Activated CD8-positive, alpha-beta memory T cell treated with anti-CD3 and anti-CD28 coated beads, Interleukin-2, amount 50 U/mL, for 48 hours (primary cell): ENCODE data around the gene PLEKHA3.
"Not testable (repeated sequence)": the region's sequence is repeated elsewhere in the genome, so short reads cannot be mapped to it uniquely, and the experiment has no call there.

Experiments
- DNase-seq: peaks from one replicate; pipeline ENCODE4 v3.0.0-alpha.2; 2020

PLEKHA3 gene

DNA sequence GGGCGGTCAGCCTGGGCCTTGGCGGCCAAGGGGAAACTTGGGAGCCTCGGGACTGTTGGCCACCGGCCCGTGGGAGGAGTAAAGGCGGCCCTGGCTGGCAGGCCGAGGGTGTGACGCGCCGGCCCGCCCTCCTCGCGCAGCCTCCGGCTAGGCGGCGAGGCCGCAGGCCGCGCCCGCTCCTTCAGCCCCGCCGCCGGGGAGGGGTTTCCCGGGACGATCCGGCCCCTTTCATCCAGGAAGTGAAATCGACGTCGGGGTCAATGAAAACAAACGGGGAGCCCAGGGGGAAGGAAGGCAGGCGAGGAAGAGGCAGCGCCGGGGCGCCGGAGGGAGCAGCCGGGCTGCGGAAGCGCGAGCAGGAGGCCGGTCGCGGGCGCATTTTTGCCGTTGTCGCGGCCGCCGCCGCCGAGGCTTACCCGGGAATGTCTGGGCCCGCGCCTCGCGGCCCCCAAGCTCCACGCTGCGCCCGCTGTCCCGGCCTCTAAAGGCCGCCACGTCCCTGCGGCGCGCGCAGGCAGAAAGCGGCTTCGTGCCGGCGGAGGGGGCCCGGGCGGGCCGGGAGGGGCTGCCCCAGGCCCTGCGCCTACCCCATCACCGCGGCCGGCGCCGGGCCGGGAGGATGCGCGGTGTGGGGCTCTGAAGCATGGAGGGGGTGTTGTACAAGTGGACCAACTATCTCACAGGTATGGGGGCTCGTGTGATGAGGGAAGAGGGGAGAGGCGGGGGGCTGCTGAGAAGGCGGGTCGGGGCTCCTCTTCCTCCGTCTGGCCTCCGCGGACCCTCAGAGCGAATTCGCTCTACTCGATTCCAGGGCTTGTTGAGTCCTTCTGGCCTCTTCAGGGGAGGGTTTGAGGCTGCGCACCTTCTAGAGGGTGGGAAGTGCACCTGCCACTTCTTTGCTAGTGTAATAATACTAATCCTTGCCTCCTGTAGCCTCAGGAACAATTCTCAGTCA, at the start of gene PLEKHA3:
TSS of gene PLEKHA3 (plus strand) at position 231 of the 955 bp plus-strand sequence. CDS start at position 644, 413 bp downstream.
- DNase-seq: peak; percentile 86

DNA sequence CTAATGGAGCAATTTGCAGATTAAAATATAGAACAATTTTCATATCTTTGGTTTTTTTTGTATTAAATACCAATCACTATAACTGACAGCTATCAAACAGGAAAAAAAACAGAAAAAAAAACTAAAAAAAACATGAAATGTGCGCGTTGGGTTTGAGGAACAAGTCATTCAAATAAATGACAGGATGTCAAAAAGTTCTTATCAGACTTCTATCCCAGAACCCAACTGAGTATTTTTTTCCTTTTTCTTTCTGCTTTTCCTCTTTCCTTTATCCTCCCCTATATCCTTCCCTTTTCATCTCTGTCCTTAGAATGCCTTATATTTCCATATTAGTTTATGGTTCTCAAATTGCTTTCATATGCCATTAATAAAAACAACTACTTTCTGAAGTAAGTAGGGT, 43.6 kb upstream of the PLEKHA3 start:
- DNase-seq: no peak

GRCh38 chr2:178441426-178441825, 38.8 kb upstream of the PLEKHA3 start:
- DNase-seq: no peak

DNA sequence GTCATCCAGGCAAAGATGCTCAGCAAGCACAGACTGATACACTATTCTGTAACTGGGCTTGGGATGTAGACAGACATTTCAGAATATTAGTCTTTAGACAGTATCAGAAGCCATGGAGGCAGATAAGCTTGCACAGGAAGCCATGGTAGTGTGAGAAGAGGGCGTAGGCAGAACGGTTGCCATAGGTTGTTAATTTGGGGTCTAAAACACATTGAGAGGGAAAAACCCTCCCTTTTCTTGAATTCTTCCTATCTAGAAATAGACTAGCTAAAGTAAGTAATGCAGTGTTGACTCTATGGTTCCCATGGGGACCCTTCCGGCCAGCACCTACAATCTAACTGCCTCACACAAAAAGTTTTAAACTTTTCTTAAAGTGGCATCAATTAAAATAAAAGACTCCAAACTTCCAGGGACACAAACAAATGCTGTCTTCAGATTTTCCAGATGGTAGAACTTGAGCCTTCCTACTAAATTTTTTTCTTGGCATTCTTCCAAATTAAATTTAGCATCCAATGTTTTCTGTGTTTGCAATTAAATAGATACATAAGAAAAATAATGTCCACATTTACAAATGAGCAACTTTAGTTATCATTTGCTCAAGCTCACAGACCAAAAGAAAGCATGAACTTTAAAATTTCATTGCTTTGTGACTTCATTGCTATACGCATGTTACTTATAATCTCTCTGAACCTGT, 31.1 kb upstream of the PLEKHA3 start:
- DNase-seq: no peak

GRCh38 chr2:178449700-178450523, 30.3 kb upstream of the PLEKHA3 start:
- no peak for DNase-seq

GRCh38 chr2:178450524-178450773, 29.8 kb upstream of the PLEKHA3 start:
- DNase-seq: no peak

DNA sequence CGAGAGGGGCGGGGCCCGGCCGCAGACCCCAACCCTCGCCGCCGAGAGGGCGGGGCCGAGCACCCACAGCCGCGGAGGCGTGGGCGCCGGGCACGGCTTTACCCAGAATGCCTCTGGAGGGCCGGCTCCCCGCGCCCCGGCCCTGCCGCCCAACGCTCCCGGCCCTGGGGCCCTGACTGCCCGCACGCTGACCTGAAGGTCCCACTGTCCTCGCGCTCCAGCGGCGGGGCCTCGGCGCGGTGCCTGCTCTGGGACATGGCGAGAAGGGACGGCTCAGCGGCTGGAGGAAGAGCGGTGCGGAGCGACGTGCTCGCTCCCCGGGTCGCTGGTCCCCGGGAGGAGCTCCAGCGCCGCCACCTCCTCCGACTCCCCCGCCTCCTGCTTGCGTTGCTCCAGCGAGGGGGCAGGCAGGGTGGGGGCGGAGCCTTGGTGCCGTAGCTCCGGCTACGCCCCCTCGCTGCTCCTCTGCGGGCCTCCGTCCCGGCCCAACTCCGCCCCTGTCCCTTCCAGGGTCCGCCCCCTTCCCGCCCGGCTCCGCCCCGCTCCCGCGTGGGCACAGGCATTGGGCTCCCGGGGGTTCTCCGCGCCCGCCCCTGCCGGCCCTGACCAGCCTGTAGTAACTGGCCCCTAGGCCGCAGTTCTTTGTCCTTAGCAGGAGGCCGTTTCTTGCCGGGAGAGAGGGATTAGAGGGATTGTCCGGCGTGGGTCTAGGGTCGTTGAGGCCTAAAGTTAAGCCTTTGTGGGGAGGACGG, 29.3 kb upstream of the PLEKHA3 start, which contains the start of the genes PJVK and PRKRA:
TSS of gene PJVK (plus strand) at position 605 of the 752 bp plus-strand sequence. CDS start 2,032 bp downstream, outside the sequence.
TSS of gene PRKRA (minus strand) at position 402 of the 752 bp plus-strand sequence. CDS start at position 257, 145 bp downstream.
- peak; percentile 97 for DNase-seq

- DNase-seq: no peak
Measured at GRCh38 chr2:178452334-178452733, 27.9 kb upstream of the PLEKHA3 start.

- DNase-seq: no peak
Measured at GRCh38 chr2:178452870-178453269, 27.4 kb upstream of the PLEKHA3 start.

DNA sequence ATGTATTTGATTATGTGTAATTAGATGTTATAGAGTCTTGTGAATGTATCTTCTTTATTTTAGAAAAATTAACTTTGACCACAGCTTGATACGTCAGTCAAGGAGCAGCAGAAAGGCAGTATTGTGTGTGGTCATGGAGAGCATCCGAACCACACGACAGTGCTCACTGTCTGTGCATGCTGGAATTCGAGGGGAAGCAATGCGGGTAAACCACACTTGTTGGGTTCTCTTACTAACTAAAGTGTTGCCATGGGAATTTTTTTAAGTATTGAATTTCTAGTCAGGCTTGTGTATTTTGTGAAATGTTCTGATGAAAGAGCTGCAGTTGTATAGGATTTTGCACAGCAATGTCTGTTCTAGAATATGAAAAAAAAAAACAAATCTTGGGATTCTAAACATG, 24.3 kb upstream of the PLEKHA3 start:
- DNase-seq: no peak

DNA sequence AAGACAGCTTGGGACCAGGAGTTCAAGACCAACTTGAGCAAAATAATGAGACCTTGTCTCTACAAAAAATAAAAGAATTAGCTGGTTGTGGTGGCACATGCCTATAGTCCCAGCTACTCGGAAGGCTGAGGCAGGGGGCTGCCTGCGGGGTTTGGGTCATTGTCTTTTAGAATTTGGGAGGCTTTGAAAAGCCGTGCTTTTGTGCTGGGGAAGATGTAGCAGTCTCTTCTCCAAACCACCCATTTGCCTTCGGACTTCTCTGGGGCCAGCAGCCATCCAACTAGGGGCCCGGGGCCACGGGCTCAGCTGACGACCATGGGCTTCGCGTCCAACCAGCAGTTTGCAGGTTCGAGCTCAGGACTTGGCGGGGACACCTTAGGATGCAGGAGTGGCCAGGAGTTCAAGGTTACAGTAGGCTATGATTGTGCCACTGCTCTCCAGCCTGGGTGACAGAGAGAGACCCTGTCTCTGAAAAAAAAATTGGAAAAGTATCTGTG, 22.8 kb upstream of the PLEKHA3 start:
- DNase-seq: no peak

GRCh38 chr2:178469219-178469849, 10.9 kb upstream of the PLEKHA3 start:
- DNase-seq: no peak

DNA sequence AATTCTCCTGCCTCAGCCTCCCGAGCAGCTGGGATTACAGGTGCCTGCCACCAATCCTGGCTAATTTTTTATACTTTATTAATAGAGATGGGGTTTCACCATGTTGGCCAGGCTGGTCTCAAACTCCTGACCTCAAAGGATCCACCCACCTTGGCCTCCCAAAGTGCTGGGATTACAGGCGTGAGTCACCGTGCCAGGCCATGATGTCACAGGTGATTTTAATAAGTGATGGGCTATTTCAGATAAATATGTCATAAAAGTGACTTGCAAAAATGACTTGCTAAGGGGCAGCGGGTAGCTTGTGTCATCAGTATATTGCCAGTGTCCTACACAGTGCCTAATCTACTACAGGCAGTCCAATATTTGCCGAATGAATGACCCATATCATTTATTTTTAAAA, 8.9 kb upstream of the PLEKHA3 start:
- not testable (repeated sequence) for DNase-seq

- DNase-seq: no peak
Measured at GRCh38 chr2:178473373-178473772, 6.9 kb upstream of the PLEKHA3 start.

DNA sequence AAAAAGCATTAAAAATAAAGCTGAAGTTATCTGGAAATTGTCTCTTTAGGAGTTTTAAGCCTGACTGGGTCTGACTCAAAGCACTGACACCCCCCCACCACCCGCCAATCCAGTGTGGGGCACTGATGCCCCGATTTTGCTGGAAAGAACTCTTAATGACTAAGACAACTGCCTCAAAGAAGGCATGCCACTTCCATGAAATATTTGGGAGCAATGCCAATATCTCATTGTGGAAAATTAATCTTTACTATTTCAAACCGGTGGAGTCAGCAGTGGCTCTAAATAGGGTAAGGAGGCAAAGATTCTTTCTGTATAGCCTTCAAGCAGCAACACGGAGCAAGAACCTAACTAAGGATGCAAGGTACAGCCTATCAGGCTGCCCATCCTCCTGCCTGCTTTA, 6.3 kb upstream of the PLEKHA3 start:
- no peak for DNase-seq

- no peak for DNase-seq
Measured at GRCh38 chr2:178474560-178474959, 5.7 kb upstream of the PLEKHA3 start.

- DNase-seq: no peak
Measured at GRCh38 chr2:178476477-178476876, 3.8 kb upstream of the PLEKHA3 start.

GRCh38 chr2:178477443-178478129, 2.7 kb upstream of the PLEKHA3 start:
- DNase-seq: no peak

DNA sequence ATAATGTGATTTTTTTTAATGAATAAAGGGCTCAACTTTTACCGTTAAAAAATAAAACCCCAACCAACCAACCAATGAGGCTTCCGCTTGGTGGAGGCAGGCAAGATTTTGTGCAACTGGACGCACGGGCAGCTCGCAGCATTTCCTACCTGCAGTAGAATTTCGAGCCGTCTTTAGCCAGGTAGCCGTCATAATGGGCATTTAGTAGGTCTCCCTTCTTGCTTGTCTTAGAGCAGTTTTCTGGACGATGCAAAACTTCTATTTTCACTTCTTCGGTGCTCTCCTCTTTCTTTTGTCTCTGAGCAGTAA, 2.2 kb upstream of the PLEKHA3 start:
- DNase-seq: no peak

GRCh38 chr2:178478439-178479274, 1.6 kb upstream of the PLEKHA3 start, which contains the start of gene FKBP7:
Gene FKBP7 (minus strand): TSS chr2:178478600. CDS start chr2:178478499, 101 bp downstream.
- peak; percentile 87 for DNase-seq
